Neural crest cell (in vitro differentiated cells): Measurements from ENCODE around the gene USP6. TPM values are rescaled to one million over a fixed set of nuclear protein-coding genes. Genes with fewer than 3 reads are reported as not detected.
"Not testable (repeated sequence)": the region's sequence is repeated elsewhere in the genome, so short reads cannot be mapped to it uniquely, and the experiment has no call there.

ENCODE experiments used
- DNase-seq: peaks from one replicate; pipeline ENCODE4 v3.0.0; 2021; ENCODE audit warnings: low read depth, mixed read lengths, low spot score
- H3K27ac Mint-ChIP-seq: one replicate; pipeline ENCODE4 v1.8.0; 2021; ENCODE audit warnings: mild to moderate bottlenecking, mixed read lengths; ENCODE audit not compliant: unreplicated experiment
- H3K27me3 Mint-ChIP-seq: 2 replicates; pipeline ENCODE4 v1.8.0; 2021; ENCODE audit warnings: low read depth, mild to moderate bottlenecking, mixed read lengths
- H3K36me3 Mint-ChIP-seq: 2 replicates; pipeline ENCODE4 v1.8.0; 2021; ENCODE audit warnings: low read depth, mild to moderate bottlenecking, mixed read lengths
- H3K4me1 Mint-ChIP-seq: 2 replicates; pipeline ENCODE4 v1.8.0; 2021; ENCODE audit warnings: mixed read lengths
- H3K4me3 Mint-ChIP-seq: one replicate; pipeline ENCODE4 v1.8.0; 2021; ENCODE audit warnings: mild to moderate bottlenecking, mixed read lengths
- H3K9me3 Mint-ChIP-seq: 2 replicates; pipeline ENCODE4 v1.8.0; 2021; ENCODE audit warnings: mixed read lengths
- CTCF ChIP-seq: fragments of 200-600 bp; sonication (generic); conservative IDR thresholded peaks from 2 replicates; pipeline ENCODE4 v1.5.0; 2021; ENCODE audit warnings: antibody characterized with exemption, mild to moderate bottlenecking
- total RNA-seq: library from RNA; stranded (reverse); gene quantifications from 2 replicates; pipeline ENCODE4 v1.2.1, GENCODE V29; 2021

Gene USP6
- total RNA-seq, 1 donor from 2014 or later: 0.26 TPM

- no peak overlapping the region for H3K4me3 Mint-ChIP-seq
- TF ChIP-seq CTCF: no peak
- DNase-seq: no peak
- no peak overlapping the region for H3K27ac Mint-ChIP-seq
- no peaks in the 10 kb centered on the region for H3K9me3 Mint-ChIP-seq
- no peaks in the 10 kb centered on the region for H3K4me1 Mint-ChIP-seq
- H3K27me3 Mint-ChIP-seq: no peaks in the 10 kb centered on the region
- H3K36me3 Mint-ChIP-seq: no peaks in the 10 kb centered on the region
These were observed 15.4 kb downstream of the USP6 start for GRCh38 chr17:5131146-5131715.

GRCh38 chr17:5131799-5132502, 16.1 kb downstream of the USP6 start:
- H3K9me3 Mint-ChIP-seq, H3K27ac Mint-ChIP-seq, H3K4me1 Mint-ChIP-seq, H3K4me3 Mint-ChIP-seq, H3K36me3 Mint-ChIP-seq, DNase-seq, H3K27me3 Mint-ChIP-seq: not testable (repeated sequence)

- not testable (repeated sequence) for H3K4me3 Mint-ChIP-seq, H3K27ac Mint-ChIP-seq, H3K36me3 Mint-ChIP-seq, H3K4me1 Mint-ChIP-seq, H3K9me3 Mint-ChIP-seq, DNase-seq, H3K27me3 Mint-ChIP-seq
These were observed 16.8 kb downstream of the USP6 start for GRCh38 chr17:5132503-5133225.

- Mint-ChIP-seq H3K36me3 (no peaks in the 10 kb centered on the region), H3K4me1 (no peaks in the 10 kb centered on the region), H3K9me3 (no peaks in the 10 kb centered on the region), H3K27me3 (no peaks in the 10 kb centered on the region), H3K27ac (no peak overlapping the region), H3K4me3 (no peak overlapping the region)
- TF ChIP-seq CTCF: no peak
- no peak for DNase-seq
These were observed 17.5 kb downstream of the USP6 start for GRCh38 chr17:5133311-5133710.

- not testable (repeated sequence) for H3K4me1 Mint-ChIP-seq, DNase-seq, H3K9me3 Mint-ChIP-seq, H3K36me3 Mint-ChIP-seq, H3K4me3 Mint-ChIP-seq, H3K27ac Mint-ChIP-seq, H3K27me3 Mint-ChIP-seq
These were observed 18.1 kb downstream of the USP6 start for GRCh38 chr17:5133961-5134360.

- not testable (repeated sequence) for H3K27ac Mint-ChIP-seq, H3K4me3 Mint-ChIP-seq, H3K27me3 Mint-ChIP-seq, H3K9me3 Mint-ChIP-seq, DNase-seq, H3K36me3 Mint-ChIP-seq, H3K4me1 Mint-ChIP-seq
These were observed 18.7 kb downstream of the USP6 start for GRCh38 chr17:5134571-5134970.

- not testable (repeated sequence) for H3K36me3 Mint-ChIP-seq, H3K27ac Mint-ChIP-seq, H3K27me3 Mint-ChIP-seq, H3K9me3 Mint-ChIP-seq, H3K4me1 Mint-ChIP-seq, H3K4me3 Mint-ChIP-seq, DNase-seq
These were observed 19.4 kb downstream of the USP6 start for GRCh38 chr17:5135131-5135712.
